Heart left ventricle (tissue), 13 donors: ENCODE measurements around the gene CAPN14.

Experiments
- POLR2A ChIP-seq, 2 donors: fragments of 450-650 bp; IDR thresholded peaks; one replicate each; pipeline ENCODE4 v1.6.1; 2017; ENCODE audit warnings: antibody characterized with exemption in 2 of 2, mild to moderate bottlenecking in 2 of 2, moderate library complexity in 2 of 2
- TF ChIP-seq, protein P1 (sequence below), 12 donors: fragments of 200-600 bp; sonication (generic) in 4 of 12; IDR thresholded peaks; one replicate each; pipeline versions ENCODE4 v1.5.0 to v1.8.0; 2018 to 2022; ENCODE audit warnings: antibody characterized with exemption in 12 of 12, mild to moderate bottlenecking in 5 of 12
- donor health status: ischemic (EF 13 %, LVEDD 7.1; RV severe dilation, severe dysfunction).
- donor health status: DM: no; HTN: yes; CAD: no.
- donor health status: DM: no; HTN: no; CAD: no.
- donor health status: ischemic (EF 25% LVEDD 6.9; RV normal size, moderate dysfunction).
- donor health status: ischemic (EF 25% LVEDD 5.7; RV mildly dilated, moderate dysfunction).
- donor health status: ischemic (EF 35%, LVEDD 5.7; RV mildly dilated, moderate dysfunction).
- donor health status: nonischemic (EF 11% LVEDD 7.7; RV severe dilation, severe dysfunction).
- donor health status: DM: yes; HTN: yes; CAD: no.
- donor health status: PGD.
- donor health status: ischemic (EF 29% LVEDD 5.4; RV normal size, mild dysfunction).
- donor health status: nonischemic (EF 23%, LVEDD 6.1; RV moderate dilation, normal function).

DNA sequence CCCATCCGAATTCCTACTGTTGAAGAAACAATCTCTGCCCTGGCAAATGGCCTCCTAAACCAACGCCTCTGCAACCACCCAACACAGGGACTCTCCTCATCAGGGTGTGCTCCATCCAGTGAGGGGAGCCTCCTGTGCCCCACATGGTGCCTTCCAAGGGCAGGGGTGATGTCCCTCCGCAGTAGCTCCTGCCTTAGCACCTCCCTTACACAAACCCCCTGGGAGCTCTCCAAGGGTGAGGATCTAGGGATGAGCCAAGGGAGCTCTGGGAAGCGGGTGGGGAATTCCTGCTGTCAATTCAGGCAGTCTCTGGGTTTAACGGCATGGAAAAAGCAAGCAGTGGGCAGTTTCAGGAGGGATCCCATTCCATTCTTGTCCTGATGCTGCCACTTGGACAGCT is 82.8 kb downstream of the CAPN14 start:
- TF ChIP-seq, protein P1, sequence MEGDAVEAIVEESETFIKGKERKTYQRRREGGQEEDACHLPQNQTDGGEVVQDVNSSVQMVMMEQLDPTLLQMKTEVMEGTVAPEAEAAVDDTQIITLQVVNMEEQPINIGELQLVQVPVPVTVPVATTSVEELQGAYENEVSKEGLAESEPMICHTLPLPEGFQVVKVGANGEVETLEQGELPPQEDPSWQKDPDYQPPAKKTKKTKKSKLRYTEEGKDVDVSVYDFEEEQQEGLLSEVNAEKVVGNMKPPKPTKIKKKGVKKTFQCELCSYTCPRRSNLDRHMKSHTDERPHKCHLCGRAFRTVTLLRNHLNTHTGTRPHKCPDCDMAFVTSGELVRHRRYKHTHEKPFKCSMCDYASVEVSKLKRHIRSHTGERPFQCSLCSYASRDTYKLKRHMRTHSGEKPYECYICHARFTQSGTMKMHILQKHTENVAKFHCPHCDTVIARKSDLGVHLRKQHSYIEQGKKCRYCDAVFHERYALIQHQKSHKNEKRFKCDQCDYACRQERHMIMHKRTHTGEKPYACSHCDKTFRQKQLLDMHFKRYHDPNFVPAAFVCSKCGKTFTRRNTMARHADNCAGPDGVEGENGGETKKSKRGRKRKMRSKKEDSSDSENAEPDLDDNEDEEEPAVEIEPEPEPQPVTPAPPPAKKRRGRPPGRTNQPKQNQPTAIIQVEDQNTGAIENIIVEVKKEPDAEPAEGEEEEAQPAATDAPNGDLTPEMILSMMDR (IDR thresholded peaks at IDR 0.05) = no peak
- TF ChIP-seq POLR2A (IDR thresholded peaks at IDR 0.05) = no peak
